ENCODE results near the gene TIMM22.

TIMM22 gene

DNA sequence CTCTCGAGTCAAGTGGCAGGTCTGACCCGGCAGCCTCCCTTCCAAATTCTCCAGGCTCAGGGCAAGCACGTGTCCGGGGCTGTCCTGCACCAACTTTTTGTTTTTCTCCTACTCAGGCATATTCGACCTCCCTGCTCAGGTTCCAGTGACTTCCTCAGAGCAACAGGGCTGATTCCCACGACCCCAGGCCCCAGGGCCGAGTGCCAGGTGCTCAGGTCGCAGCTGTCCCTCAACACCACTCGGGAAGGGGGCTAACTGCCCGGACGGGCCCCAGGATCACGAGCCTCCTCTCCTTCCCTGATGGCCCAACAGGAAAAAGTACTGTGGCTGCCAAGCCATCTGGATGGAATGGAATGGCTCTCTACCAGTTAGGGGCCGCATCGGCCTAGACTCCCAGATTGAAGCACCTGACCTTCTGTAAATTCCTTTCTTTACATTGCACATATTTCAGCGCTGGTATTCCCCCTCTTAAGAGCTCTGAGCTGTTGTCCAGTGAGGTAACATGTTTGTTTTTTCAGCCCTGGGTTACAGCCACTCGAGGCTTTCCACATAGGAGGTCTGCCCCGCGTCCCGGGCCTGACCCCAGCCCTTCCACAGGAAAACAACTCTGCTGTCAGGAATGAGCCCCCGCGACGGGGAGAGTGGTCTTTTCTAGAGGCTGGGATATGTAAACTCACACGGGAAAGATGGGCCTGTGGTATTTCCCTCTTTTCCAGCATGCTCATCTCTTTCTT lies 42.3 kb upstream of the TIMM22 start:
- DNase-seq (ENCODE audit: low read depth) = no peak
- H3K4me3 ChIP-seq (ENCODE audit: control insufficient read depth, low read depth, low read length) = no peak overlapping the region
- TF ChIP-seq, protein P1, sequence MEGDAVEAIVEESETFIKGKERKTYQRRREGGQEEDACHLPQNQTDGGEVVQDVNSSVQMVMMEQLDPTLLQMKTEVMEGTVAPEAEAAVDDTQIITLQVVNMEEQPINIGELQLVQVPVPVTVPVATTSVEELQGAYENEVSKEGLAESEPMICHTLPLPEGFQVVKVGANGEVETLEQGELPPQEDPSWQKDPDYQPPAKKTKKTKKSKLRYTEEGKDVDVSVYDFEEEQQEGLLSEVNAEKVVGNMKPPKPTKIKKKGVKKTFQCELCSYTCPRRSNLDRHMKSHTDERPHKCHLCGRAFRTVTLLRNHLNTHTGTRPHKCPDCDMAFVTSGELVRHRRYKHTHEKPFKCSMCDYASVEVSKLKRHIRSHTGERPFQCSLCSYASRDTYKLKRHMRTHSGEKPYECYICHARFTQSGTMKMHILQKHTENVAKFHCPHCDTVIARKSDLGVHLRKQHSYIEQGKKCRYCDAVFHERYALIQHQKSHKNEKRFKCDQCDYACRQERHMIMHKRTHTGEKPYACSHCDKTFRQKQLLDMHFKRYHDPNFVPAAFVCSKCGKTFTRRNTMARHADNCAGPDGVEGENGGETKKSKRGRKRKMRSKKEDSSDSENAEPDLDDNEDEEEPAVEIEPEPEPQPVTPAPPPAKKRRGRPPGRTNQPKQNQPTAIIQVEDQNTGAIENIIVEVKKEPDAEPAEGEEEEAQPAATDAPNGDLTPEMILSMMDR (conservative IDR thresholded peaks at IDR 0.05; ENCODE audit: control insufficient read depth, insufficient read depth, low read depth, low read length) = no peak

DNA sequence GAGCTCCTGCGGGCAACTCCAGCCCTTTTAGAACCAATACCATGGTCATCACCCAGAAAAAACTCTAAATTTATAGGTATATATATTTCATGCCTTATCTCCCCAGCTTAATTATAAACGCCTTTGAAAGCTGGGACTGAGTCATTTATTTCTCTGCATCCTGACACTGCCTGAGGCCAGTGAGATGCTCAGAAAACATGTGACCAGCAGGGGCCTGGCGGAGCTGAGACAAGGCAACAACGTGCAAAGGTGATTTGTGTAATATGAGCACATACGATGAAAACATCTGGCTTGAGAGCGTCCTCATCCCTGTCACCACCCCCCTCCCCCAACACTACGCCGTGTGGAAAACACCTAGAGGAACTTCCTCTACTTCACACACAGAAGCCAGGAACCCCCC lies 40.0 kb upstream of the TIMM22 start:
- TF ChIP-seq, protein P1 (conservative IDR thresholded peaks at IDR 0.05; ENCODE audit: control insufficient read depth, insufficient read depth, low read depth, low read length) = no peak
- no peak overlapping the region for H3K4me3 ChIP-seq (ENCODE audit: control insufficient read depth, low read depth, low read length)
- no peak for DNase-seq (ENCODE audit: low read depth)

DNA sequence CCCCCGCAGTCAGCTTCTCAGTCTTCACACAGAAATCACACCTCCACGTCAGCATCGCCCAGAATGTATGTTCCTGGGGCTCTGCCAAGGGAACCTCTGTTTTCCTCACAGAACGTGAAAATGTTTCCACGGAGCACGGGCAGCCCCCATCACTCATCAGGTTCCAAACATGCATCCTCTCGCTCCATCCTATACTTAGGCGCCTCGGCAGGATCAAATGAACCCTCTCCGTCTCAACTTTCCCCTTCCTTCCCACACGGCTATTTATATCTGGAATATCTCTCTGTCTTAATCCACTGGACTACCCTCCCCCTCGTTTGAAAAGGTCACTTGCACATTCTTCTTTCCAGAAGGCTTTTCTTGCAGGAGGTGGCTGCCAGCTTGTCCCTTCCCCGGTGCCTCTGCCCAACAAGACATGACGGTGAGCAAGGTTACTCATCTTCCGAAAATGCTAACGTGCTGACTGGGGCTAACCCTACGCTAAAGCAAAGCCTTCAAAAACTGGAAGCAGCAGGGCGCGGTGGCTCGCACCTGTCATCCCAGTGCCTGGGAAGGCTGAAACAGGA lies 39.0 kb upstream of the TIMM22 start:
- TF ChIP-seq, protein P1 (conservative IDR thresholded peaks at IDR 0.05; ENCODE audit: control insufficient read depth, insufficient read depth, low read depth, low read length) = no peak
- no peak overlapping the region for H3K4me3 ChIP-seq (ENCODE audit: control insufficient read depth, low read depth, low read length)
- no peak for DNase-seq (ENCODE audit: low read depth)

DNA sequence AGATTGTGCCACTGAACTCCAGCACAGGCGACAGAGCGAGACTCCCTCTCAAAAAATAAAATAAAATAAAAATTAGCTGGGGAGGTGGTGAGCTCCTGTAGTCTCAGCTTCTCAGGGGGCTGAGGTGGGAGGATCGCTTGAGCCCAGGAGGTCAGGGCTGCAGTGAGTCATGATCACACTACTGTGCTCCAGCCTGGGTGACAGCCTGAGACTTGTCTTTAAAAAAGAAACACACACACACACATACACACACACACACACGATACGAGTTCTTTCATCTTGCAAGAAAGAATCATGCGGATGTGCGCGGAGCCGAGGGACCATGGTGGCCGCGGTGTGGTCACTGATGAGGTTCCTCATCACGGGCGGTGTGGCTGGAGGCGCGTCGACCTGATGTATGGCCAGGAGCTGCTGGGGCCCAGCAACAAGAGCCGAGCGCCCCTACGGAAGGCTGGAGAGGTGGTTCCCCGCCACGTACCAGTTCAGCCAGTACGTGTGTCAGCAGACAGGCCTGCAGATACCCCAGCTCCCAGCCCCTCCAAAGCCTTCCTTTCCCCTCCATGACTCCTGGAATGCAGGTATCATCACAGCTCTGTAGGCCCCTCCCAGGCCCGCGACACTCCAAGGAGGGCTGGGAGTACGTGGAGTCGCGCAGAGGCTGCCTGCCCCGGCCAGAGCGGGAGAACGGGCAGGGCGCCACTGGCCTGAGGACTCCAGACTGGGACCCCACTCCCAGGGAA lies 38.0 kb upstream of the TIMM22 start:
- DNase-seq (ENCODE audit: low read depth) = no peak
- no peak overlapping the region for H3K4me3 ChIP-seq (ENCODE audit: control insufficient read depth, low read depth, low read length)
- TF ChIP-seq, protein P1 (conservative IDR thresholded peaks at IDR 0.05; ENCODE audit: control insufficient read depth, insufficient read depth, low read depth, low read length) = no peak

DNA sequence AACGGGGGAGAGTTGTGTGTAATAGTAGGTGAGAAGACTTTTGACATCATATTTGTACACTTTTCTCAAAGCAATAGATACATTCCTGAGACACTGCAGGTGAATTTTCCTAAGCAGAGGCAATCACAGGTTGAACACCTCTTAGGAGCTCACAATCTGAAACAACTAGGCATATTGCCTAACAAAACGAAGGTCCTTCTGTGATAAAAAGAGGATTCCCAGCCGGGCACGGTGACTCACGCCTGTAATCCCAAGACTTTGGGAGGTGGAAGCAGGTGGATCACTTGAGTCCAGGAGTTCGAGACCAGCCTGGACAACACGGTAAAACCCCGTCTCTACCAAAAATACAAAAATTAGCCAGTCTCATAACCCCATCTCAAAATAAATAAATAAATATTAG lies 34.8 kb upstream of the TIMM22 start:
- no peak overlapping the region for H3K4me3 ChIP-seq (ENCODE audit: control insufficient read depth, low read depth, low read length)
- TF ChIP-seq, protein P1 (conservative IDR thresholded peaks at IDR 0.05; ENCODE audit: control insufficient read depth, insufficient read depth, low read depth, low read length) = no peak
- no peak for DNase-seq (ENCODE audit: low read depth)

DNA sequence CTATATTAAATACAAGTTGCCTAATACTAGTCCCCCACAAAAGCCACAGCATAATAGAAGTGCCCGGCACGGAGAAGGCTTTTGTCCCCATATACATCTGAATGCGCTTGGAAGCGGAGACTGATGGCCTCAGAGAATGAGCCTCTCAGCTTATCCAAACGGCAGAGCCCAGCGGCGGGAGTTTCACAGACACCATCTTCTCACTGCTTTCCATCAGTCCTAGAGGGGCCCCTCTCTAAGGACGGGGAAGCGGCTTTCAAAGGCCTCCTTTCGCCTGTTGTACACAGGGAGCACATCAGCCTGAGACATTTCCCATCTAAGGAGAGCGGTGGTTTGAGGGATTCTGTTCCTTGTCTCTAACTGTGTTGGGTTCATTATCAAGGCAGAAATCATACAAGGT lies 34.3 kb upstream of the TIMM22 start:
- TF ChIP-seq, protein P1 (conservative IDR thresholded peaks at IDR 0.05; ENCODE audit: control insufficient read depth, insufficient read depth, low read depth, low read length) = no peak
- DNase-seq (ENCODE audit: low read depth) = no peak
- no peak overlapping the region for H3K4me3 ChIP-seq (ENCODE audit: control insufficient read depth, low read depth, low read length)

All from fibroblast of mammary gland (primary cell).